Measurements from ENCODE around the gene NPHP4.
"Not testable (repeated sequence)": the region's sequence is repeated elsewhere in the genome, so short reads cannot be mapped to it uniquely, and the experiment has no call there.

Gene NPHP4

DNA sequence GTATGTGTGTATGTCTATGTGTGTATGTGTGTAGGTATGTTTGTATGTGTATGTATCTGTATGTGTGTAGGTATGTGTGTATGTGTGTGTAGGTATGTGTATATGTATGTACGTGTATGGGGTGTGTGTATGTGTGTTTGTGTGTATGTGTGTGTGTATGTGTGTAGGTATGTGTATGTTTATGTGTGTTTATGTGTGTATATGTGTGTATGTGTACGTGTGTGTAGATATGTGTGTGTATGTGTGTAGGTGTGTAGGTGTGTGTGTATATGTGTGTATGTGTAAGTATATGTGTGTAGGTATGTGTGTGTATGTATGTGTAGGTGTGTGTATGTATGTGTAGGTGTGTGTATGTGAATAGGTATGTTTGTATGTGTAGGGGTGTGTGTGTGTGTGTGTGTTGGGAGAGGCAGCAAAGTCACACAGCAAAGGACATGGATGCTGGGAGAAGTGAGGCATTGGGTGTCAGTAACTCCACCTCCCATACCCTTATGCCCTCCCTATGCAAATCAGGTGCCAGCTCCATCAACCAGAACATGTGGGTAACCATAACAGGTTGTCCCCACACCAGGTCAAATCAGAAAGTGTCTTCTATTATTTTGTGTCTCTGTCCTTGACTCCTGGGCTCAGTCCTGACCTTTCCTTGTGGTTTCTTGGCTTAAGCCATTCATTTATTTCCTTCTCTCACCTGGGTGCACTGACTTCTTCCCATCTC lies 38.5 kb upstream of the NPHP4 start:
- peak overlapping the region; percentile 39 for H3K27ac Mint-ChIP-seq (ENCODE audit: low read depth)
- H3K4me1 Mint-ChIP-seq, result peaks cover 78% of the 10 kb centered on the region
- H3K9me3 Mint-ChIP-seq, result no peaks in the 10 kb centered on the region
- H3K36me3 Mint-ChIP-seq (ENCODE audit: insufficient read depth), result peaks cover 41% of the 10 kb centered on the region
- DNase-seq (ENCODE audit: low spot score in 2 of 2) (no peak), ATAC-seq (replicated peaks; ENCODE audit: extremely low read depth, poor library complexity, severe bottlenecking) (no peak)
- no peaks in the 10 kb centered on the region for H3K27me3 Mint-ChIP-seq
- H3K4me3 Mint-ChIP-seq, result peak overlapping the region; percentile 23

DNA sequence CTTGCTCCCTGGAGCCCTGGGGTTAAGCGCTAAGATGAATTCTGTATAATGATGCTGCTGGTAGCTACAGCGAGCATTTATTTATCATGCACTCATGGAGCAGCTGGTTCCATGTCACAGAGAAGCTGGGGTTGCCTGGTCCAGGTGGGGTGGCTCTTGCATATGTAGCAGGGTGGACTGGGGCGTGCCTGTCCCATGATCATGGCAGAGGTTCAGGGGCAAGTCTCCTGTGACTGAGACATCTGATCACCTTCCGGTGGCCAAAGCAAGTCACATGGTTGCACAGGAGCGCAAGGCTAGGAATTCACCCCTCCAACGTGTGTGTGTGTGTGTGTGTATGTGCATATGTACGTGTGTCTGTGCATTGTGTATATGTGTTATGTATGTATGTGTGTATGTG lies 37.9 kb upstream of the NPHP4 start:
- H3K4me1 Mint-ChIP-seq, result peaks cover 74% of the 10 kb centered on the region
- H3K27ac Mint-ChIP-seq (ENCODE audit: low read depth), result peak overlapping the region; percentile 39
- H3K36me3 Mint-ChIP-seq (ENCODE audit: insufficient read depth), result peaks cover 38% of the 10 kb centered on the region
- peak overlapping the region; percentile 23 for H3K4me3 Mint-ChIP-seq
- ATAC-seq (replicated peaks; ENCODE audit: extremely low read depth, poor library complexity, severe bottlenecking) (no peak), DNase-seq (ENCODE audit: low spot score in 2 of 2) (no peak)
- no peaks in the 10 kb centered on the region for H3K9me3 Mint-ChIP-seq
- no peaks in the 10 kb centered on the region for H3K27me3 Mint-ChIP-seq

DNA sequence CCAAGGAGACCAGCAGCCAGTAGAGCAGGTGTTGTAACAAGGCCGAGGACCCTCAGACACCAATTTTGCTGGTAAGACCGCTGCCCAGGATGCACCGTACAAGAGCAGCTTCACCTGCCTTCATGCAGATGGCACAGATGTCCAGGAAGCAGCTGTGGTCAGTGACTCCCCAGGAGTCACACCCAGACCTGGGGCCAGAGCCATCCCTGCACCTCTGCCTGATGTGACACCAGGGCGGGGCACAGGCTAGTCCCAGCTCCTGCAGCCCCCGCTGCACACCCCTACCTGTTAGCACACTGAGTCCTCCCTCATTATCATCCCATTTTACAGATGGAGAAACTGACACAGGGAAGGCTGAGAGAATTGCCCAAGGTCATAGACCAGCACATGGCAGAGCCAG lies 37.1 kb upstream of the NPHP4 start:
- Mint-ChIP-seq H3K9me3 (no peaks in the 10 kb centered on the region), H3K27me3 (no peaks in the 10 kb centered on the region), H3K36me3 (ENCODE audit: insufficient read depth) (peaks cover 33% of the 10 kb centered on the region), H3K4me3 (peak overlapping the region; percentile 92), H3K27ac (ENCODE audit: low read depth) (peak overlapping the region; percentile 94), H3K4me1 (peaks cover 72% of the 10 kb centered on the region)
- ATAC-seq (replicated peaks; ENCODE audit: extremely low read depth, poor library complexity, severe bottlenecking), result no peak
- no peak for DNase-seq (ENCODE audit: low spot score in 2 of 2)

DNA sequence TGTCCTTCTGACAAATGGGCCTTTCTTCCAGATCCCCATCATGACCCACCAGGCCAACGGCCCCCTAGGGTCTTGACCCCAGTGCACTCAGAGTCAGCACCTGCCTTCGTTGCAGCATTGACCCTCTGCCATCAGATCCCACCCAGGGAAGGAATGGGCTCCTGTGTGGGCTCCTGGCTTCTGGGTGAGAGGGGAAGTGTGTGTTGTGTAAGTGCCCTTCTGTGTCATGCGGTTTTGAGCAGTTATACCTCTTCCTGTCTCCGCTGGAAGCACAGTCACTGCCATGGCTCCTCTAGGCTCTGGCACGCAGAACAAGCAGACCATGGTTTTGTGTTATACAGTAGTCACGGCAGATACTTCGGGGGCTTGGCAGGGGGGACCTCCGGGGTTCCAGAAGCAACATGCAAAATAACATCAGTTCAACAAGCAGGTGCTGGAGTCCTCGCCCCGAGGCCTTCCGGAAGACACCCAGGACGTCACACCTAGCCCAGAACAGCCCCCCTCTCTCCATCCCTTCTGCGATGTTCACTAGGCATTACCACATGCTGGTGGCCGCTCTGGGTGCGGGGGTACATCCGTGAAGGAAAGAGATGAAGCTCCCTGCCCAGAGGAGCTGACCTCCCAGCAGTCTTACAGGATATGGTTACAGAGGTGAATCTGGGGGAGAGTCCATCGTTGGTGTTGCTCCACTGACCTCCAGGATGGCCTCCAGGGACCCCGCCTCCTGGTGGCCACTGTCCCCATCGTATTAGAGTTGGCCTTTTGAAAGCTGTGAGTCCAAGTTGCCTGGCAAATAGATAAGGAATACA lies 36.0 kb upstream of the NPHP4 start:
- peak; percentile 67 for ATAC-seq (replicated peaks; ENCODE audit: extremely low read depth, poor library complexity, severe bottlenecking)
- H3K4me1 Mint-ChIP-seq, result peaks cover 68% of the 10 kb centered on the region
- peaks cover 30% of the 10 kb centered on the region for H3K36me3 Mint-ChIP-seq (ENCODE audit: insufficient read depth)
- peak overlapping the region; percentile 94 for H3K27ac Mint-ChIP-seq (ENCODE audit: low read depth)
- H3K9me3 Mint-ChIP-seq, result no peaks in the 10 kb centered on the region
- peak; percentile 47 to 66 for DNase-seq (ENCODE audit: low spot score in 2 of 2)
- H3K27me3 Mint-ChIP-seq, result no peaks in the 10 kb centered on the region
- H3K4me3 Mint-ChIP-seq, result peak overlapping the region; percentile 92

DNA sequence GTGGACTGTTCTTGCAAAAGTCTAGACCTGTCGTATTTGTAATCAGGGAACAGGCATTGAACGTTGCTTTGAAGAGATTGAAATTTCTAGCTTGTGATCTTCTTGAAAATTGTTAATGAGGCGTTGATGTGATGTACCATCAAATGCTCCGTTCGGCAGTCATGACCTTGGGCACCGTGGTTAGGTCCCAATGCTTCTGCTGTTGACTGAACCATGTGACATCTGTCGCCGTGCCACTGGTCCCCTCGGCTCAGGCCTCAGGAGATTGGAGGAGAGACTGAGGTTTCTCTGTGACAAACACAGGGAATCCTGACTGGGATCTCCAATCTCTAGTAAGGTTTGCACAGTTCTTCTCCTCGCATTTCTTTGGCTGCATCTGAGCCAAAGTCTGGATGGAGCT lies 35.4 kb upstream of the NPHP4 start:
- H3K9me3 Mint-ChIP-seq, result no peaks in the 10 kb centered on the region
- peaks cover 30% of the 10 kb centered on the region for H3K36me3 Mint-ChIP-seq (ENCODE audit: insufficient read depth)
- peaks cover 61% of the 10 kb centered on the region for H3K4me1 Mint-ChIP-seq
- no peaks in the 10 kb centered on the region for H3K27me3 Mint-ChIP-seq
- peak overlapping the region; percentile 94 for H3K27ac Mint-ChIP-seq (ENCODE audit: low read depth)
- H3K4me3 Mint-ChIP-seq, result peak overlapping the region; percentile 92
- ATAC-seq (replicated peaks; ENCODE audit: extremely low read depth, poor library complexity, severe bottlenecking), result no peak
- no peak for DNase-seq (ENCODE audit: low spot score in 2 of 2)

DNA sequence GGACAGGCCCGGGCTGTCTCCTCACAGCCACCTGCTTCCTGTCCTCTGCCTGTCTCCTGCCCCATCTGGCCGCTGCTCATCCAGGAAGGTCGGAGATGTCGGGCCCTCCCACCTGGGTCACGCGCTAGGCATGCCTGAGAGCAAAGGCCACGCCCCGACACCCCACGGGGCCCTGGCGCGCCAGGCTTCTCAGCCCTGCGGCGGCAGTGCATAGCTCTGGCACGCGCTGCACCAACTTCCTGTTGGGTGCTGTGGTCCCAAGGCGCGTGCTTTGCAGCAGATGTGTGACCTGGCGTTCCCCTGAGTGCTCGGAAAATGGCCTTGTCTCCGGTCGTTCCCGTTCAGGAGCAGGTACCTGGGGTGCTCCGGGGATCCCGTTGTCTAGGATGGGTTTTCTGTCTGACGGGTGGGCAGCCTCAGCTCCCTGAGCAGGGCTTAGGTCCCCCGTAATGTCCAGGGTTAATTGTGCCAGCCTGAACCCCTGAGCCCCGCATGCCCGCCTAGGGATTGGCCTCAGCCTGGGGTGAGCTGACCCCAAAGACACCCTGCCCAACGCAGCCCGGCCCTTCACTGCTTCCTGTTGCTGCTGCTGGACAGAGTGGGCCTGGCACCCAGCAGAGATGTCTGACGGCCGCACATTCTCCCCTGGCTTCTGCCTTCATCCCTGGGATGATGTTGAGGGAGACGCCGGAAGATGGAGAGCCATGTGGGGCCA lies 34.0 kb upstream of the NPHP4 start:
- Mint-ChIP-seq H3K4me3 (peak overlapping the region; percentile 92), H3K27me3 (no peaks in the 10 kb centered on the region), H3K27ac (ENCODE audit: low read depth) (peak overlapping the region; percentile 94), H3K9me3 (no peaks in the 10 kb centered on the region), H3K36me3 (ENCODE audit: insufficient read depth) (peaks cover 28% of the 10 kb centered on the region), H3K4me1 (peaks cover 60% of the 10 kb centered on the region)
- peak; percentile 82 to 91 for DNase-seq (ENCODE audit: low spot score in 2 of 2)
- ATAC-seq (replicated peaks; ENCODE audit: extremely low read depth, poor library complexity, severe bottlenecking), result peak; percentile 85

DNA sequence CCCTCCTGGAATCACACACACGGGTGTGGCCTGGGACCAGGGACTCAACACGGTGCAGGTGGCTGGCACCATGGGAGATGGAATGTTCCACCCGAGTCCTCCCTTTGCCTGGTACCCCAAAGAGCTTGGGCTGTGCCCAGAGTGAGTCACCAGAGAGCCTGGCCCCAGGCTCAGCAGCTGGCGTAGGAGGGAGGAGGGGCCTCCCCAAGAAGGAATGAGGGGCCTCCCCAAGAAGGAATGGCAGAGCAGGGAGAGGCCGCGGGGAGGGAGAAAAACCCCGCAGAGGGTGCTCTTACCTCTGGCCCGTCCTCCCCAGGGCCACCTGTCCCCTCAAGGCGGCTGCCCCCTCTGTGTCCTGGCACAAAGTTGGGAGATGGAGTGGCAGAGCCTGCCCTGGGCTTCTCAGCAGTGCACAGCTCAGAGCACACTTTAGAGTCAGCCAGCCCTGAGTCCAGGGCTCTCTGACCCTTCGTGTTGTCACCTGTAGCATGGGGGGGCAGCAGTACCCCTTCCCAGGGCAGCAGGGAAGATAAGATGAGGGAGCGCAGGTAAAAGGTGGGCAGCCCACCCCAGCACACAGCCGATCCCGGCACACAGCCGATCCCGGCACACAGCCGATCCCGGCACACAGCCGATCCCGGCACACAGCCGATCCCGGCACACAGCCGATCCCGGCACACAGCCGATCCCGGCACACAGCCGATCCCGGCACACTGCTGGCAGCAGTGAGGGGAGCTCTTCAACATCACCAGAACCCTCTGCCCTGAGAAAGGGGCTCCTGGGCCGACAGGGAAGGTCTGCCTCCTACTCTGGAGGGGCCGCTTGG lies 33.3 kb upstream of the NPHP4 start:
- no peaks in the 10 kb centered on the region for H3K9me3 Mint-ChIP-seq
- DNase-seq (ENCODE audit: low spot score in 2 of 2), result no peak
- no peak for ATAC-seq (replicated peaks; ENCODE audit: extremely low read depth, poor library complexity, severe bottlenecking)
- peaks cover 27% of the 10 kb centered on the region for H3K36me3 Mint-ChIP-seq (ENCODE audit: insufficient read depth)
- peaks cover 52% of the 10 kb centered on the region for H3K4me1 Mint-ChIP-seq
- no peaks in the 10 kb centered on the region for H3K27me3 Mint-ChIP-seq
- H3K4me3 Mint-ChIP-seq, result peak overlapping the region; percentile 92
- peak overlapping the region; percentile 94 for H3K27ac Mint-ChIP-seq (ENCODE audit: low read depth)

DNA sequence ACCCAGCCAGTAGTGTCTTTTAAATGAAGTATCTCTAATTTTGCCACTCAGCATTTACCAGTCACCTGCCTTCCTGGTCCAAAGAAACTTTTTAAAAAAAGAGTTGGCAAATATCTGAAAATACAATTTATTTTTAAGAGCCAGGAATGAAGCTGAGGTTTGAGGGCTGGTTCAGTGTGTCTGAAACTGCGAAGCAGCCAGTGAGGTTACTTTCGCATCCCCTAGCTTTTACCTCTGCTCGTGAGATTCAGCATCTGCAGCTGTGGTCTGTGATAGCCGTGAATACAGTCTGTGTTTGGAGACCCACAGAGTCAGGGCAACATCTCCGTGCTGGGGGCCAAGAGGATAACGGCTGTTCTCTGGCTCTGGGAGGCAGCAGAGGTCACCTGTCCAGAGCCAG lies 32.2 kb upstream of the NPHP4 start:
- ATAC-seq (replicated peaks; ENCODE audit: extremely low read depth, poor library complexity, severe bottlenecking) (no peak), DNase-seq (ENCODE audit: low spot score in 2 of 2) (no peak)
- peaks cover 46% of the 10 kb centered on the region for H3K4me1 Mint-ChIP-seq
- peak overlapping the region; percentile 58 for H3K27ac Mint-ChIP-seq (ENCODE audit: low read depth)
- H3K27me3 Mint-ChIP-seq, result no peaks in the 10 kb centered on the region
- no peak overlapping the region for H3K4me3 Mint-ChIP-seq
- H3K36me3 Mint-ChIP-seq (ENCODE audit: insufficient read depth), result peaks cover 27% of the 10 kb centered on the region
- H3K9me3 Mint-ChIP-seq, result no peaks in the 10 kb centered on the region

DNA sequence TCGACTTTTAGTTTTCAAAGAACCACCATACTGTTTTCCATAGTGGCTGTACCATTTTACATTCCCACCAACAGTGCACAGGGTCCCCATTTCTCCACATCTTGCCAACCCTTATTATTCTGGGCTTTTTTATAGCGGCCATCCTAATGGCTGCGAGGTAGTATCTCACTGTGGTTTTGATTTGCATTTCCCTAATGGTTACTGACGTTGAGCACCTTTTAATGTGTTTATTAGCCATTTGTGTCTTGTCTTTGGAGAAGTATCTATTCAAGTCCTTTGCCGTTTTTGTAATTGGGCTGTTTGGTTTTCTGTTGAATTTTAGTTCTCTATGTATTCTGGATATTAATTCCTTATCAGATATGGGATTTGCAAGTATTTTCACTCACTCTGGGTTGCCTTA lies 31.1 kb upstream of the NPHP4 start:
- Mint-ChIP-seq H3K9me3 (no peaks in the 10 kb centered on the region), H3K36me3 (ENCODE audit: insufficient read depth) (peaks cover 20% of the 10 kb centered on the region), H3K27me3 (no peaks in the 10 kb centered on the region), H3K4me1 (peaks cover 41% of the 10 kb centered on the region), H3K27ac (ENCODE audit: low read depth) (no peak overlapping the region), H3K4me3 (no peak overlapping the region)
- DNase-seq (ENCODE audit: low spot score in 2 of 2) (no peak), ATAC-seq (replicated peaks; ENCODE audit: extremely low read depth, poor library complexity, severe bottlenecking) (no peak)

DNA sequence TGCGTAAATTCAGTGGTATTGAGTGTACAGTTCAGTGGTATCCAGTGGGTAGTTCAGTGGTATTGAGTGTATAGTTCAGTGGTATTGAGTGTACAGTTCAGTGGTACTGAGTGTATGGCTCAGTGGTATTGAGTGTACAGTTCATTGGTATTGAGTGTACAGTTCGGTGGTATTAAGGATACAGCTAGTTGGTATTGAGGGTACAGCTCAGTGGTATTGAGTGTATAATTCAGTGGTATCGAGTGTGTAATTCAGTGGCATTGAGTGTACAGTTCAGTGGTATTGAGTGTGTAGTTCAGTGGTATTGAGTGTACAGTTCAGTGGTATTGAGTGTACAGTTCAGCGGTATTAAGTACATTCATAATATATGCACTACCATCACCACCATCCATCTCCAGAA lies 30.0 kb upstream of the NPHP4 start:
- Mint-ChIP-seq H3K36me3 (ENCODE audit: insufficient read depth) (peaks cover 13% of the 10 kb centered on the region), H3K27ac (ENCODE audit: low read depth) (no peak overlapping the region), H3K27me3 (no peaks in the 10 kb centered on the region), H3K4me3 (no peak overlapping the region), H3K9me3 (no peaks in the 10 kb centered on the region), H3K4me1 (peaks cover 29% of the 10 kb centered on the region)
- DNase-seq (ENCODE audit: low spot score in 2 of 2) (no peak), ATAC-seq (replicated peaks; ENCODE audit: extremely low read depth, poor library complexity, severe bottlenecking) (no peak)

DNA sequence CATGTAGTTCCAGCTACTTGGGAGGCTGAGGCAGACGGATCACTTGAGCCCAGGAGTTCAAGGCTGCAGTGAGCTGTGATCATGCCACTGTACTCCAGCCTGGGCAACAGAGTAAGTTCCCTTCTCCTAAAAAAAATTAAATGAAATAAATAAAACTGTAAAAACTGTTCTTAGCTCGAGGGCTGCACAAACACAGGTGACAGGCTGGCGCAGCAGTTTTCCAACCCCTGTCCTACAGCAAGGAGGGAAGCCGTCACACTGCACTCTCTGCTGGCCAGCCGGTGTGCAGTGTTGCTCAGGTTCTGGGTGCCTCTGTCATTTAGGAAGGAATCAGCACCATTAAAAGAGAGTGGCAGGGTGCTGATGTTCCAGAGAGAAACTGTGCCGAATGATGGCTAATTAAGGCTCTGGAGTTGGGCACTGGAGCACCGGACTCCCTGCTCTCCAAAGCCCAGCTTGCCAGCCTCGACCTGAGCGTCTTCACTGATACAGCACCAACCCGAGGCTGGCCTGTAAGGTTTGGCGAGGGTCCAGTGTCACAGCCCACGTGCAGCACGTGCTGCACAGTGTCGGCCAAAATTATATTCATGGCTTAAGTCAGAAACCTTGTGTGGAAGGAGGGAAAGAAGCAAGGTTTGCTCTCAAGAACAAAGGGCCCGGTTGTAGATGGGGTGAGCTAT lies 27.1 kb upstream of the NPHP4 start:
- H3K36me3 Mint-ChIP-seq (ENCODE audit: insufficient read depth), result peaks cover 7% of the 10 kb centered on the region
- peaks cover 9% of the 10 kb centered on the region for H3K4me1 Mint-ChIP-seq
- no peaks in the 10 kb centered on the region for H3K9me3 Mint-ChIP-seq
- no peak overlapping the region for H3K4me3 Mint-ChIP-seq
- H3K27ac Mint-ChIP-seq (ENCODE audit: low read depth), result no peak overlapping the region
- no peaks in the 10 kb centered on the region for H3K27me3 Mint-ChIP-seq
- ATAC-seq (replicated peaks; ENCODE audit: extremely low read depth, poor library complexity, severe bottlenecking) (no peak), DNase-seq (ENCODE audit: low spot score in 2 of 2) (no peak)

DNA sequence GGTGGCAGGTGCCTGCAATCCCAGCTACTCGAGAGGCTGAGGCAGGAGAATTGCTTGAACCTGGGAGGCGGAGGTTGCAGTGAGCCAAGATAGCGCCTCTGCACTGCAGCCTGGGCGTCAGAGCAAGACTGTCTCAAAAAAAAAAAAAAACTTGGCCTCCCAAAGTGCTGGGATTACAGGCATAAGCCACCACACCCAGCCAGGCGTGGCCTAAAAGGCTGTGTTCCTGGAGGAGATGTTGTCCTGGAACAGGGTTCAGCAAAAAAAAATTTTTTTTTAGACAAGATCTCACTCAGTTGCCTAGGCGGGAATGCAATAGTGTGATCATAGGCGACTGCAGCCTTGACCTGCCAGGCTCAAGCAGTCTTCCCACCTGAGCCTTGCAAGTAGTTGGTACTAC lies 25.4 kb upstream of the NPHP4 start:
- peaks cover 22% of the 10 kb centered on the region for H3K4me1 Mint-ChIP-seq
- H3K4me3 Mint-ChIP-seq; H3K9me3 Mint-ChIP-seq; H3K27ac Mint-ChIP-seq (ENCODE audit: low read depth); ATAC-seq (replicated peaks; ENCODE audit: extremely low read depth, poor library complexity, severe bottlenecking); DNase-seq (ENCODE audit: low spot score in 2 of 2); H3K27me3 Mint-ChIP-seq: not testable (repeated sequence)
- peaks cover 13% of the 10 kb centered on the region for H3K36me3 Mint-ChIP-seq (ENCODE audit: insufficient read depth)

All from central memory CD8-positive, alpha-beta T cell (primary cell).